NCI-H2196 (cell line): Measurements from ENCODE around the gene FNDC3A.

Source experiments
- DNase-seq: peaks from one replicate; lab custom pipeline; 2025; ENCODE audit not compliant: unreplicated experiment; lab: John Stamatoyannopoulos, UW

The FNDC3A gene

GRCh38 chr13:49253310-49253709 is 277.6 kb downstream of the FNDC3A start:
- DNase-seq, result no peak

GRCh38 chr13:49254007-49254406 is 278.3 kb downstream of the FNDC3A start:
- no peak for DNase-seq

GRCh38 chr13:49256841-49257240 is 281.1 kb downstream of the FNDC3A start:
- no peak for DNase-seq

- DNase-seq, result no peak
Measured at GRCh38 chr13:49258089-49258796, 282.5 kb downstream of the FNDC3A start.
